T-helper 1 cell treated with Interleukin-12 subunit alpha and Interleukin-12 subunit beta and Interleukin-4 antibody, amounts not matched to agents 30 ng/mL and 1 ng/mL, for 36 hours (primary cell): ENCODE results near the gene DMRT1. TPM values are rescaled to one million over a fixed set of nuclear protein-coding genes. Genes with fewer than 3 reads are reported as not detected.

Experiments used
- intact Hi-C: fragments of 100-400 bp; cut with micrococcal nuclease; formaldehyde crosslinking; loops from one replicate; pipeline ENCODE4 v1.15.1; 2024
- total RNA-seq: library from RNA; stranded (reverse); gene quantifications from 2 replicates; pipeline ENCODE4 v1.2.3, GENCODE V29; 2022

The DMRT1 gene
- not detected in 2 replicates for total RNA-seq

DNA sequence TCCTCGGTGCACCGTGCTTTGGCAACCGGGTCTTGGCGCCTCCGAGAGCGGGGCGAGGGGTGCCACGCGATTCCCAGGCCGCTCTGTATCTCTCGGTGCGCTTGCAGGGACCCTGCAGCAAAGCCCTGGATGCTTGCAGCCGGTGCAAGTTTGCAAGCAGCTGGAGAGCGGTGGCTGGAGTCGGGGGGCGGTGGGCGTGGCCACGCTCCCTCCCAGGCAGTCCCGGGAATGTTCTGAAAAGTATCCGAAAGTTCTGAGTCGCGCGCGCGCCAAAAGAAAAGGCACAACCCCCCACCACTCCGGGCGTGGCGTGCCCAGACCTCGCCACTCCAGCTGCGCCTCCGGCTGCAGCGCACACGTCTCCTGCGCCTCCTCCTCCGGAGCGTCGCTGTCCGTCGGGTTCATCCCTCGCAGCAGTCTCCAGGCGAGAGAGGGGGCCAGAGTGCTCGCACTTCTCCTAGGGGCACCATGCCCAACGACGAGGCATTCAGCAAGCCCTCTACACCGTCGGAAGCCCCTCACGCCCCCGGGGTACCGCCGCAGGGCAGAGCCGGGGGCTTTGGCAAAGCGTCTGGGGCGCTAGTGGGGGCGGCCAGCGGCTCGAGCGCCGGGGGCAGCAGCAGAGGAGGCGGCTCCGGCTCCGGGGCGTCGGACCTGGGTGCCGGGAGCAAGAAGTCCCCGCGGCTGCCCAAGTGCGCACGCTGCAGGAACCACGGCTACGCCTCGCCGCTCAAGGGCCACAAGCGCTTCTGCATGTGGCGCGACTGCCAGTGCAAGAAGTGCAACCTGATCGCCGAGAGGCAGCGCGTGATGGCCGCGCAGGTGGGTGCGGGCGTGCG is at the start of gene DMRT1:
DMRT1 (plus strand) TSS at position 327 of the 839 bp plus-strand sequence; CDS start at position 469, 142 bp downstream.
- intact Hi-C loops, result loop anchor here (5.0 kb wide), 2 partner anchors 126 to 206 kb away; no protein-coding TSS in a partner anchor

DNA sequence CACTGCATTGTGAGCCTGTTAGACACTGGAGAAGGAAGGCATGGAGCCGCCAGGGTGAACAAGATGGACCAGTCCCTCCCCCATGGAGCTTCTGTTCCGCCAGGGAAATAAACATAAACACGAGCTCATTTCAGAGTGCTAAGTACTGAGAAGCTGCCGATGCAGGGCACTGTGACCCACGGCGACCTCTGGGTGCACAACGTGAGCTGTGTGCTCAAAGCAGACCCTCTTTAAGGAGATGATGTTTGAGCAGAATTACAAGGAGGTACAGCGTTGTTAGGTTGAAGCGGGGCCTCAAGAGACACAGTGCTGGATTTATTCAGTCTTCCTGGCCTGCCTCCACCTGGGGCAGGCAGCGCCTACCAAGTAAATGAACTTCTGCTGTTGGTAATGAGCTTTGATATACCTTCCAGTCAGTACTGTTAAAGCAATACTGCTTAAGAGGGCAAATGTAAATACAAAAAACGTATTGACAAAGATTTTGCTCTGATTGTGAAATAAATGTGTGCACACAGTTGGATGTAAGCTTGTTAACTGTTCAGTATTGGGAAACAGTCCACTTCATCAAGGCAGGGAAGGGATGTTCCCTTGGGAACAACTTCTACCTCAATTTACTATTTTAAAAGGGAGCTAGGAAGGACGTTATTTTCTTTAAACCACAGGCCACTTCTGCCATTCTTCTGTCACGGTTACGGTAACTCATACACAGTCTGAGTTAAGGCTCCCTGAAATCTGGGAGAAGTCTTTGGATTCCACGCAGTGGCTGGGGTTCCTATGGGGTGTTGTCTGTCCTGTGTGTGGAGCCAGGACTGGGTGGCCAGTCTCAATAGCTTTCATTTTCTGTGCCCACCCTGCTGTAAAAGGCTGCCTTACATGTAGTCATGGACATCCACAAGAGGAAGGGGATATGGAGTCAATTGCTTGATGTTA is 48.9 kb upstream of the DMRT1 start:
- intact Hi-C loops, result no loop called here

DNA sequence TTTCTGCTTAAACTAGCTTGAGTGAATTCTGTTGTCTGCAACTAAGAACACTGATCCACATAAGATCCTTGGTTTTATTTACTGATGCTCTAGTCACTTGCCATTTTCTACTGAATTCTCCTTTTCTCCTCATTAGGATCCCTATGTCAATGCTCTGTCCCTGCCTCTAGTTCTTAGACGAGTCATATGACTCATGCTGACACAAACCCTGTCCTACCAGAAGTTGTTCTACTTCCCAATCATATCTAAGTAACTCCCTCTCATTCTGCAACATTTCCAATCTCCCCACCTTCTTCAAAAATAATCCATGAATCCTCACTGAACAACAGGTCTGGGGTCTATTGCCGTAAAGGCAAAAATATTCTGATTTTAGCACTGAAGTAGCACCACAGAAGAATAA is 47.1 kb upstream of the DMRT1 start:
- intact Hi-C loops, result no loop called here

DNA sequence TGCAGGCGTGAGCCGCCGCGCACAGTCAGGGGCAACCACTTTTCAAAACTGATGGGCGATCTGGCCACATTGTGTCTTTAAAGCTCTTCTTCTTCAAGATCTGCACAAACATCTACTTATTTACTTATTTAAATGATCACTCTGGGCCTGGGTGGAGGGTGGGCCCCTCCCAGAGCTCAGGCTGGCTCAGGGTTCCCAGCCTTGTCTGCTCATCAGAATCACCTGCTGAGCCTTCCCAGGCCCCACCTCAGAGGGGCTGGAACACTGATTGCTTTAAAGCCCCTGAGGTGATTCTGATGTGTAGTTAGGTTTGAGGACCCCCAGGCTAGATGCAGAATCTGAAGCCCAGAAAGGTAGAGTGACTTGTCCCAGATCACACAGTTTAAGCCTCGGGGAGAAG is 45.6 kb upstream of the DMRT1 start:
- intact Hi-C loops, result no loop called here

DNA sequence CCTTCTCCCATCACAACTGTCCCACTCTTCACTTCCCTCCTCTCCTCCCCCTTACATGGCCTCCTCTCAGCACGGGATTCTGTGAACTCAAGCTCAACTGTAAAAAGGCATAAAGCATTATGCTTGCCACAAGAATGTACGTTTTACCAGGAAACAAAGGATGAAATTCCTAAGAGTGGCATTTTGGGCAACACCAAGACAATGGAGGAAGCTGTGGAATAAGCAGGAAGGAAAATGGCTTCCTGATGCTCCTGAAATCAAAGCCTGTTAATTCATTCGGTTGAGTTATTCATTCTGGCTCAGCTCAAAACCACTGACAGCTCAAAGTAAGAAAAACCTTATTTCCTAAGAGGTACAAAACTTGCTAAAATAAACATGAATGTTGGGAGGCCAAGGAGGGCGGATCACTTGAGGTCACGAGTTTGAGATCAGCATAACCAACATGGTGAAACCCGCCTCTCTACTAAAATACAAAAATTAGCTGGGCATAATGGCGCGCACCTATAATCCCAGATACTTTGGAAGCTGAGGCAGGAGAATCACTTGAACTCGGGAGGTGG is 40.8 kb upstream of the DMRT1 start:
- intact Hi-C loops, result loop anchor here (10.0 kb wide), 1 partner anchor 416 kb away; no protein-coding TSS in a partner anchor

DNA sequence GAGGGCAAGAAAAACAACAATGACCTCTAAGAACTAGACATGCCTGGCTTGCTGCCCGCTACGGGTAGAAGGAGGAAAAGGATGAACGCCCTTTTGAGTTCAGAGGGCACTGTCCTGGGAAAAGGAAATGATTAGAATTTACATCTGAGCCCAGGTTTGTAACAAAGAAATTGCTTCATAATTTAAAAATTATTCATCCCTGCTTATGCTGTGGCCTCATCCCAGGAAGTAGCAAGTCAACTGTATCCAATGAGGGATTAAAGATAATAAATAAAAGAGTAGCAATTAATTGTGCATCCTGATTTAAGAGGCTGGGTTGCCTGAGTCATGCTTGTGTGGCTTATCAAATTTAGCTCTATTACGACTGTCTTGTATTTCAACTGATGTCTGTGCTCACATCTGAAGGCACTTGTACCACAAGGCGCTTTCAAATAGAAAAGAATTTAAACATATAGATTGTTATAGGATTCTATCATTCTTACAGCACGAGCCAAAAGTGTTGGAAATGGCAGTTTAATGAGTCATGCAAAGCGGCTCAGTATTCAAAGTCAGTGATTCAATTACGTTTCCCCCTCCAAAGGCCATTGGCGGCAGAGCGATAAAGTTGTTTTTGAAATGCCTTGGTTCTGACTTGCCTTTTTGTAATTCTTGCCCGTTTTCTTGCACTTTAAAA is 40.0 kb upstream of the DMRT1 start:
- intact Hi-C loops, result loop anchor here (1.0 to 10.0 kb wide), 2 partner anchors 189 to 417 kb away; no protein-coding TSS in a partner anchor

DNA sequence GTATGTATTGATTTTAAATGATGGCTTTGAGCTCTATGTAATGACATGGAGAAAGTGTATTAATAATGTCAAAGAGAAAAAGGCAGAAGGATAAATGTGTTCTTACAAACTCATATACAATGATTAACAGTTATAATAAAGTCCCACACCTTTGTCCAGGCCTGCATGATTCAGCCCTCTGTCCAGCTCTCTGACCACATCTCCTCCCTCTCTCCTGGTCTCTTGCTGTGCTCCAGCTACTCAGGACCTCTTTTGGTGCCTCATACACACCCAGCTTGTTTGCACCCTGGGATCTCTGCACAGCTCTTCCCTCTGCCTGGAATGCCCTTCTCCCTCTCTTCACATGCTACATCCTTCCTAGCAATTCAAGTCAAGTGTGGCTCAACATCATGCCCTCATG is 37.5 kb upstream of the DMRT1 start:
- intact Hi-C loops, result loop anchor here (10.0 kb wide), 1 partner anchor 419 kb away; no protein-coding TSS in a partner anchor

DNA sequence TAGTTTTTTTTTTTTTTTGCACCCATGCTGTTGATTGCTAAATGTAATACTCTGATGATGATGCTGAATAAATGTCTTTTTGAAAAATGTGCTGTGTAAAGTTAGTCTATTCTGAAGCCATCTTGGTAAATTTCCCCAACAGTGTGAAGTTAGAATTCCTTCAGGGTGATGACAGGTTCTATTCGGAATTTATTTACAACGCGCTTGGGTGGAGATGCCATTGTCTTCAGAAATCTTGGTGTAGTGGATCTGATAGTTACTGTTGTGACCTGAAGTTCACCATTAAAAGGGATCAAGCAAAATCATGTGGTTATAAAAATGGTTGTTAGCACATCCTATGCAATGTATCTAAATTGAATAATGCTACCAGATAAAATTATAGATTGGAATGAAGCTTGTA is 36.3 kb upstream of the DMRT1 start:
- intact Hi-C loops, result loop anchor here (10.0 kb wide), 1 partner anchor 420 kb away; no protein-coding TSS in a partner anchor

DNA sequence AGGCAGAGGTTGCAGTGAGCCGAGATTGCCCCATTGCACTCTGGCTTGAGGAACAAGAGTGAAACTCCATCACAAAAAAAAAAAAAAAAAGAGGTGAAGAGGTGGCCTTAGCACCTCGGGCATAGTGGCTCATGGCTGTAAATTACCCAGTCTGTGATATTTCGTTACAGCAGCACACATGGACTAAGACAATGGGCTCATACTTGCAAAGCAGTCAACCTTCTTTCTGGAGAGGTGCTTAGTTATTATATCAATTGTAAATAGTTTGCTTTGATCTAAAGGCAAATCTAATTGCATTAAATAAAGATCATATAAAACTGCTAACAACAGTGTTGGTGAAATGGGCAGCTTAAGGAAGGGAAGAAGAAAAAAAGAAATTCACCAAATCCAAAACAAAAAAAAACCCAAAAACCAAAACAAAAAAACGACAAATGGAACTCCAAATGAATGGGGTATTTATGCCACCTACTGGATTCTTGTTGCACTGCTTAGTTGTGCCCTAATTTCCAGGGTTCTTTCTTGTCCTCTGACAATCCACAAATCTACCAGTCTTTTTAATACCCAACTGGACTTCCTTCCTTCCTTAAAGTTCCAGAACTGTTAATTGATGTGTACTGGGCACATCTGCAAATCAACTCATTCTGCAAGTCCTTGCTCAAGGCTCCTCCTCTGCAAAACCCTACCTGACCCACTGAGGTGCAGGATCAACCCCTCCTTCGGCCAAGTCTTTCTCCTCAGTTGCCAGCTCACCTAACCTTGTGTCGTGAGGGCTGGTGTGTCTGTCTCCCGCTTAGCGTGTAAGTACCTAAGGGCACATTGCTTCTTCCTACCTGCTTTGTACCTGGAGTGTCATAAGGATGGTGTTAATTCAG is 35.0 kb upstream of the DMRT1 start:
- intact Hi-C loops, result loop anchor here (1.0 to 10.0 kb wide), 4 partner anchors 100 to 422 kb away; no protein-coding TSS in a partner anchor

DNA sequence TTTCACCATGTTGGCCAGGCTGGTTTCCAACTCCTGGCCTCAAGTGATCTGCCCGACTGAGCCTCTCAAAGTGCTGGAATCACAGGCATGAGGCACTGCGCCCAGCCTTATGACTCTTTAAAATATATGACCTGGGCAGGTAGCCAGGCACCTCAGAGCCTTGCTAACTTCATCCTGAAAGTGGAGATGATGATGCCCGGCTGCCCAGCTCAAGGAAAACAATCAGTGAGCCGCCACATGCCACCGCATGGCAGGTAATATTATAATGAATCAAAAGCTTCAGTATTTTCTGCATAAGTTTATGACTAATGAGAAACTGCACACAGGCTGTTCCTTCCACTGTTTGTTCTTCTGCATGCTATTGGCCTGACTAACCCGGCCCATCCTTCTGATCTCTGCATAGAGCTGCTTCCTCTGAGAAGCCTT is 30.4 kb upstream of the DMRT1 start:
- intact Hi-C loops, result no loop called here

DNA sequence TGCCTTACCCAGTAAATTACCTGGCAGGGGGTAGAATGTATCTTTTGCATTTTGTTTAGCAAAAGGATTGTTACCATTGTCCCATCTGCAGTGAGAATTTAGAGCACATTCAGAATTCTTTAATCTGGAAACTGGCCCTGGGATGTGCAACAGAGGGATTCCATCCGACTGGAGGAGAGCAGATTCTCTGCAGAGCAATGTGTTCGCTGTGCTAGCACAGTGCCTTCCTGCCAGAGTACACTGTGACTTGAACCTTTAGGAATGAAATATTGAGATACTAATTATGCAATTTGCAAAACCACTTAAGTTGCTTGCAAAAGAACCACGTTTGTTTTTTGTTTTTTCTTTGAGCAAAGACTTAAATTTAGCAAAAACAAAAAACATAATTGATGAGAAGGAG is 22.5 kb upstream of the DMRT1 start:
- intact Hi-C loops, result no loop called here

DNA sequence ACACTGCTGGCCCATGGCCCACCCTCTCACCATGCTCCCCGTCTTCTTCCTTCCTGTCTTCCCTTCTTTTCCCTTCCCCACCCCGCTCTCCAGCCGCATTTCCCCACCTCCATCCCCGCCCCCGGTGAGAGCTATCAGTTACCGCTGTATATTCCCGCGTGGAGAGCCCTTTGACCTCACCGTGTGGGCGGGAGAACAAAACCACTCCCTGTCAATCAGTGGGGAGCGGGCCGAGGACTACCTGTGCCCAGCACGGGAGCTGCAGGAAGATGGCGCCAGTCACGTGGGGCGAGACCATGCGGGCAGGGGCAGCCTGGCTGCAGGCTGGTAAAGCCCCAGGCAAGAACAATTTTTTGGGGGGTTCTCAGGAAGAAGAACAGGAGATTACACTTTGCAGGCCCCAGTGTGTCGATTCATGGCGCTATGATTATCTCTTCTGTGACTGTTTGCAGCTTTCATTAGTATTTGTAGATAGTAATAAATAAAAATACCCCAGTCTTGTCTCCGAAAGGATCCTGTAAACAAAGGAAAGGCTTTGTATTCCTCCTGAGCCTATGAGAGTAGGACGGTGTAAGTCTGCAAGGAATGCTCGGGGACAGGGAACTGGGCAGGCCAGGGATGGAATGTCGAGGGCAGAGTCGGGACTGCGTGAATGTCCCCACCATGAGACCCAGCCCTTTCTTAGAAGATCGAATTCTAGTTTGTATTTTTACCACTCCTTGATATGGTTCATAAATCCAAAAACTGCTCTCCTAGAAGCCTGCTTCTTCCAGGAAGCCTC is 14.8 kb upstream of the DMRT1 start:
- intact Hi-C loops, result no loop called here

DNA sequence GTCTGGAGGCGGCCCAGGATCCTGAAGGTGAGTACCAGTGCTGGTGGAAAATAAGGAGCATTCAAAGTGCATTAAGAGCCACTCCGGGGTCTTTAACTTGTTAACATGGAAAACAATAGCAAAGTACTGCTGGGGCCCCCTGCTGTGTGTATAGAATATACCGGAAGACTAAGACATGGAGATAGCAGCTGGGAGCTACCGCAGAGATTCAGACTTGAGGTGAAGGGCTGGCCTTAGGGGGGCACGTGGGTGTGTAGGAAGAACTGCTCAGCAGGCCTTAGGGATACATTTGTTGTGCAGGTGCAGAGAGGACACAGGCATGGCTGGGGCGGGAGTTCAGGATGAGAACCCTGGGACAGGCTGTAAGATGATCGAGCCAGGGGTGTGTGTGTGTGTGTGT is 1.2 kb upstream of the DMRT1 start:
- intact Hi-C loops, result loop anchor here (5.0 kb wide), 2 partner anchors 127 to 207 kb away; no protein-coding TSS in a partner anchor

DNA sequence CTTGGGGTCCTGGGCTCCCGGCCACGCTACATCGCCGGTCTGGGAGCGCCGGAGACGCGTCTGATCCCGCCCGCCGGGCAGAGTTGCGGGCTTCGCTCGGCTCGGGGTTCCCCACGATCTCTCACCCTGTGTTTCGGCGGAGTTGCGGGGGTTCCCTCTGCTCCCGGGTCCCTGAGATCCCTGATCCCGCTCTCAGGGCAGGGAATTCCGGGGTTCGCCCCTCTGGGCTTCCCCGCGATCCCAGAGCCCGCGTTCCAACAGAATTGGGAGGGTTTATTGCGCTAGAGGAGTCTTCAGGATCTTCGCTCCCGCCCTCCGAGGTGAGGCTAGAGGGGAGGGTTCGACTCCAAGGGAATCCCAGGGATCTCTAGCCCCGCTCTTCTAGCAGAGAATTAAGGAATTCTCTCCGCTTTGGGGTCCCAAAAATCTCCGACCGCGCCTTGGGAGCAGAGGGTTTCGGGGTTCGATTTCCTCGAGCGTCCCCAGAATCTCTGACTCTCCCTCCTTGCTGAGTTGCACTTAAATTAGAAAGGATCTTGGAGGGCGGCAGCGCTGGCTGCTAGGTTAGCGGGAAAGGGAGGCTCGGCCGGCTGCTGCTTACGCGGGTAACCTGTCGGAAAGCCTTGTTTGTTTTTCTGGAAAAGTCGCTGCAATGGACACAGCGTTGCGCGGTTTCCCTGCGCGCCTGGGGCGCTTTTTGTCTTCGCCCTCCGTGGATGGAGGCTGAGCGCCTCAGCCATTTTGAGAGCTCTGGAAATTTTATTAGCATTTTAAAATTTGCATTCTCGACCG is 1.3 kb downstream of the DMRT1 start:
- intact Hi-C loops, result loop anchor here (5.0 kb wide), 2 partner anchors 124 to 204 kb away; no protein-coding TSS in a partner anchor

DNA sequence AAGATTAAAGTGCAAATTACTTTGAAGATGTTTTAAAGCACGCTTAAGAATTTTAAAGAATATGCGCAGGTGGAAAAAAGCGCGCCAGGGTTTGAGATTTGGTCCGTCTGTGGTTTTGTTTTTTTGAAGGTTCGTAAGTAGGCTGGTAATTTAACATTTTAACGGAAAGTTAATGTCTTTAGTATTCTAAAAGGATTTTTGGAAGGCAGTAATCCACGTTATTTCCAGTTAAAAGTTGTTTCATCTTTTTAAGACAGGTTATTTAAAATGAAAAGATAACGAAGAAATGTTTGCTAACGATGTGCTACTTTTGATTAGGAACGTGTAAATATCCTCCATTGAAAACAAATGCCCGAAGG is 1.9 kb downstream of the DMRT1 start:
- intact Hi-C loops, result loop anchor here (5.0 kb wide), 2 partner anchors 124 to 204 kb away; no protein-coding TSS in a partner anchor

DNA sequence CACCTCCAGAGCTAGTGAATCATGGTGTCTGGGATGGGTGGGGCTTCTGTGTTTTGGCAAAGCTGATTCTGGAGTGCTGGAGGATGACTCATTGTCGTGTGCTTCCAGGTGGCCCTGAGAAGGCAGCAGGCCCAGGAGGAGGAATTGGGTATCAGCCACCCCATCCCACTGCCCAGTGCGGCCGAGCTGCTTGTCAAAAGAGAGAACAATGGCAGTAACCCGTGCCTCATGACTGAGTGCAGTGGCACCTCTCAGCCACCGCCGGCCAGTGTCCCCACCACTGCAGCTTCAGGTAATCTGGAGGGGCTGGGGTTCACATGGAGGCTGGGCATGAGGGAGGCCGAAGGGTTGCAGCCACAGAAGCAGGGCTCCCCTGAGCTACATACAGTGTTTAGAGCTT is 5.4 kb downstream of the DMRT1 start:
- intact Hi-C loops, result no loop called here

DNA sequence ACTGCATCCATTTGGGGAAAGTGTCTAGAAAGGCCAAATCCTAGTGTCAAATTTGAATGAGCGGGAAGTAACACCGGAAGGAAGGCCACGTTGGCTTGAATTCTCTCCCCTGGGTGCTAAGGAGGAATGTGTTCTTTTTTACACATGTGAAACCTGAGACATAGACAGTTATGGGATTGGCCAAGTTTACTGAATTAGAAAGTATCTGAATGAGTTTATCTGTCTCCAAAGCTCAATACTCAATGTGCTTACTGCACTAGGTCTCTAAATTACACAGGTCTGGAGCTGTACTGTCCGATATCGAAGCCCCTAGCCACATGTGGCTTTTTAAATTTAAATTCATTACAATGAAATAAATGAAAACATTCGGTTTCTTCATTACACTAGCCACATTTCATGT is 6.0 kb downstream of the DMRT1 start:
- intact Hi-C loops, result no loop called here

DNA sequence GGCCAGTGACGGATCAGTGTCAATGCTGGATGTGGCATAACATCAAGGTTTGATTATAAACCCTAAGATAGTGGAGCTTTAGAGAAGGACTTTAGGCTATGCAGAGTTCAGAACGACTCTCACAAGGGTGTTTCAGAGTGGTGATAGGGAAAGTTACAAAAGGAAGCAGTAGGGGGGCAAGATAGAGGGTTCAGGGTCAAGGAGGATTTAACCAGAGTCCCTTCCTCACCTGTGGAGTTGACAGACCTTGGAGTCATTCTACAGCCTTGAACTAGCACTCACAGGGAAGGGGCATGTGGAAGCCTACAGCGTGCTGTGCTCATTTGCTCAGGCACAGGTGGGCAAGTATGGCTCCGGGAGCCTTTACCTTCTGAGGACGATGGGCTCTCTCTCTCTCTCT is 7.9 kb downstream of the DMRT1 start:
- intact Hi-C loops, result no loop called here
